ENCODE data around the gene ZNF487.
"Not testable (repeated sequence)": the region's sequence is repeated elsewhere in the genome, so short reads cannot be mapped to it uniquely, and the experiment has no call there.

DNA sequence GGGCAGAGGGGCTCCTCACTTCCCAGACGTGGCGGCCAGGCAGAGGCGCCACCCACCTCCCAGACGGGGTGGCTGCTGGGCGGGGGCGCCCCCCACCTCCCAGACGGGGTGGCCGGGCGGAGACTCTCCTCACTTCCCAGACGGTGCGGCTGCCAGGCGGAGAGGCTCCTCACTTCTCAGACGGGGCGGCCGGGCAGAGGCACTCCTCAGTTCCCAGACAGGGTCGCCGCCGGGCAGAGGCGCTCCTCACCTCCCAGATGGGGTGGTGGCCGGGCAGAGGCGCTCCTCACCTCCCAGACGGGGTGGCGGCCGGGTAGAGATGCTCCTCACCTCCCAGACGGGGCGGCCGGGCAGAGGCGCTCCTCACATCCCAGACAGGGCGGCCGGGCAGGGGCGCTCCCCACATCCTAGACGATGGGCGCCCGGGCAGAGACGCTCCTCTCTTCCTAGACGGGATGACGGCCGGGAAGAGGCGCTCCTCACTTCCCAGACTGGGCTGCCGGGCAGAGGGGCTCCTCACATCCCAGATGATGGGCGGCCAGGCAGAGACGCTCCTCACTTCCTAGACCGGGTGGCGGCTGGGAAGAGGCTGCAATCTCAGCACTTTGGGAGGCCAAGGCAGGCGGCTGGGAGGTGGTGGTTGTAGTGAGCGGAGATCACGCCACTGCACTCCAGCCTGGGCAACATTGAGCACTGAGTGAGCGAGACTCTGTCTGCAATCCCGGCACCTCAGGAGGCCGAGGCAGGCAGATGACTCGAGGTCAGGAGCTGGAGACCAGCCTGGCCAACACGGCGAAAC lies 9.5 kb downstream of the ZNF487 start:
- not testable (repeated sequence) for TF ChIP-seq POLR2A, EP300, POLR2AphosphoS5 (IDR thresholded peaks at IDR 0.05)
- TF ChIP-seq, protein P1, sequence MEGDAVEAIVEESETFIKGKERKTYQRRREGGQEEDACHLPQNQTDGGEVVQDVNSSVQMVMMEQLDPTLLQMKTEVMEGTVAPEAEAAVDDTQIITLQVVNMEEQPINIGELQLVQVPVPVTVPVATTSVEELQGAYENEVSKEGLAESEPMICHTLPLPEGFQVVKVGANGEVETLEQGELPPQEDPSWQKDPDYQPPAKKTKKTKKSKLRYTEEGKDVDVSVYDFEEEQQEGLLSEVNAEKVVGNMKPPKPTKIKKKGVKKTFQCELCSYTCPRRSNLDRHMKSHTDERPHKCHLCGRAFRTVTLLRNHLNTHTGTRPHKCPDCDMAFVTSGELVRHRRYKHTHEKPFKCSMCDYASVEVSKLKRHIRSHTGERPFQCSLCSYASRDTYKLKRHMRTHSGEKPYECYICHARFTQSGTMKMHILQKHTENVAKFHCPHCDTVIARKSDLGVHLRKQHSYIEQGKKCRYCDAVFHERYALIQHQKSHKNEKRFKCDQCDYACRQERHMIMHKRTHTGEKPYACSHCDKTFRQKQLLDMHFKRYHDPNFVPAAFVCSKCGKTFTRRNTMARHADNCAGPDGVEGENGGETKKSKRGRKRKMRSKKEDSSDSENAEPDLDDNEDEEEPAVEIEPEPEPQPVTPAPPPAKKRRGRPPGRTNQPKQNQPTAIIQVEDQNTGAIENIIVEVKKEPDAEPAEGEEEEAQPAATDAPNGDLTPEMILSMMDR (IDR thresholded peaks at IDR 0.05), result not testable (repeated sequence)

All from upper lobe of left lung (tissue), 4 donors.